Renal pelvis (tissue), 4 donors: ENCODE data around the gene TBC1D12. TPM values are rescaled to one million over a fixed set of nuclear protein-coding genes. Genes with fewer than 3 reads are reported as not detected.
"Not testable (repeated sequence)": the region's sequence is repeated elsewhere in the genome, so short reads cannot be mapped to it uniquely, and the experiment has no call there.

Source experiments
- DNase-seq: peaks from one replicate; pipeline ENCODE4 v3.0.0-alpha.2; 2013
- polyA plus RNA-seq, 3 donors: library from polyadenylated mRNA; unstranded; fragments of 120-200 nt; gene quantifications; one replicate each; pipeline ENCODE4 v1.2.1, GENCODE V29; 2013; ENCODE audit not compliant: insufficient read length in 3 of 3

The TBC1D12 gene
- polyA plus RNA-seq, 3 donors, result 16.0 to 18.9 (median 18.6) TPM

- no peak for DNase-seq
Observed at GRCh38 chr10:94443549-94443948, 41.2 kb downstream of the TBC1D12 start.

GRCh38 chr10:94450782-94451181, 48.4 kb downstream of the TBC1D12 start:
- no peak for DNase-seq

- no peak for DNase-seq
Observed at GRCh38 chr10:94451883-94452519, 49.7 kb downstream of the TBC1D12 start.

GRCh38 chr10:94456942-94457341, 54.6 kb downstream of the TBC1D12 start:
- DNase-seq, result no peak

GRCh38 chr10:94459385-94459784, 57.0 kb downstream of the TBC1D12 start:
- no peak for DNase-seq

GRCh38 chr10:94461503-94461902, 59.2 kb downstream of the TBC1D12 start:
- no peak for DNase-seq

- no peak for DNase-seq
Observed at GRCh38 chr10:94462130-94462529, 59.8 kb downstream of the TBC1D12 start.

- no peak for DNase-seq
Observed at GRCh38 chr10:94465684-94466083, 63.3 kb downstream of the TBC1D12 start.

GRCh38 chr10:94481410-94481809, 79.1 kb downstream of the TBC1D12 start:
- DNase-seq, result no peak

- DNase-seq, result no peak
Observed at GRCh38 chr10:94483970-94484369, 81.6 kb downstream of the TBC1D12 start.

- DNase-seq, result no peak
Observed at GRCh38 chr10:94485094-94485493, 82.8 kb downstream of the TBC1D12 start.

GRCh38 chr10:94487575-94487974, 85.2 kb downstream of the TBC1D12 start:
- no peak for DNase-seq

- DNase-seq, result no peak
Observed at GRCh38 chr10:94489107-94489506, 86.8 kb downstream of the TBC1D12 start.

GRCh38 chr10:94489976-94490788, 87.8 kb downstream of the TBC1D12 start:
- no peak for DNase-seq

- no peak for DNase-seq
Observed at GRCh38 chr10:94490789-94491039, 88.4 kb downstream of the TBC1D12 start.

- DNase-seq, result no peak
Observed at GRCh38 chr10:94493463-94493862, 91.1 kb downstream of the TBC1D12 start.

- DNase-seq, result no peak
Observed at GRCh38 chr10:94496010-94496409, 93.7 kb downstream of the TBC1D12 start.

GRCh38 chr10:94496646-94497045, 94.3 kb downstream of the TBC1D12 start:
- DNase-seq, result no peak

- DNase-seq, result no peak
Observed at GRCh38 chr10:94500063-94500462, 97.7 kb downstream of the TBC1D12 start.

- no peak for DNase-seq
Observed at GRCh38 chr10:94521276-94522250, 119.2 kb downstream of the TBC1D12 start.

- no peak for DNase-seq
Observed at GRCh38 chr10:94524146-94524545, 121.8 kb downstream of the TBC1D12 start.

- DNase-seq, result no peak
Observed at GRCh38 chr10:94524711-94525110, 122.4 kb downstream of the TBC1D12 start.

- not testable (repeated sequence) for DNase-seq
Observed at GRCh38 chr10:94531550-94531949, 129.2 kb downstream of the TBC1D12 start.
